Esophagus muscularis mucosa (tissue), 4 donors: ENCODE results near the gene ZER1.

Source experiments
- EP300 ChIP-seq: sonication (generic); formaldehyde crosslinking; IDR thresholded peaks from one replicate; pipeline ENCODE4 v1.6.1; 2017; ENCODE audit warnings: antibody characterized with exemption
- POLR2A ChIP-seq: fragments of 450-650 bp; IDR thresholded peaks from one replicate; pipeline ENCODE4 v1.6.1; 2017; ENCODE audit warnings: antibody characterized with exemption, moderate library complexity, mild to moderate bottlenecking, low read depth
- TF ChIP-seq, protein P1 (sequence below), 3 experiments: fragments of 200-600 bp in 2 of 3; fragments of 450-650 bp in 1 of 3; sonication (generic) in 2 of 3; IDR thresholded peaks; one replicate each; pipeline ENCODE4 v1.5.1; 2017 to 2019; ENCODE audit warnings: antibody characterized with exemption in 3 of 3, mild to moderate bottlenecking in 2 of 3, moderate library complexity in 1 of 3

DNA sequence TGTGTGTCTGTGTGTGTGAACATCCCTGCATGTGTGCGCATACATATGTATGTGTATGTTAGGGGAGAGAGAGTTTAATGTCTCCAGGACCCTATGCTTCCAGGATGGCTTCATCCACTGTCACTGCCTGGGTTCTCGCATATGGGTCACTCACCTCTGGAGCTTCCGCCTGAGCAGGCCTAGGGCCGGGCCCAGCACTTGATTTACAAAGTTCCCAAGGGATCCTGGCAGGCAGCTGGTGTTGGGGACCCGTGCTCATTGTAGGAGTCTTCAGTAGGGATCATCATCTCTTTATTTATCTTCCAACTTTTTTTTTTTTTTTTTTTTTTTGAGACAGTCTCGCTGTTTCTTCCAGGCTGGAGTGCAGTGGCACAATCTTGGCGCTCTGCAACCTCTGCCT, 28.3 kb upstream of the ZER1 start:
- TF ChIP-seq, protein P1, sequence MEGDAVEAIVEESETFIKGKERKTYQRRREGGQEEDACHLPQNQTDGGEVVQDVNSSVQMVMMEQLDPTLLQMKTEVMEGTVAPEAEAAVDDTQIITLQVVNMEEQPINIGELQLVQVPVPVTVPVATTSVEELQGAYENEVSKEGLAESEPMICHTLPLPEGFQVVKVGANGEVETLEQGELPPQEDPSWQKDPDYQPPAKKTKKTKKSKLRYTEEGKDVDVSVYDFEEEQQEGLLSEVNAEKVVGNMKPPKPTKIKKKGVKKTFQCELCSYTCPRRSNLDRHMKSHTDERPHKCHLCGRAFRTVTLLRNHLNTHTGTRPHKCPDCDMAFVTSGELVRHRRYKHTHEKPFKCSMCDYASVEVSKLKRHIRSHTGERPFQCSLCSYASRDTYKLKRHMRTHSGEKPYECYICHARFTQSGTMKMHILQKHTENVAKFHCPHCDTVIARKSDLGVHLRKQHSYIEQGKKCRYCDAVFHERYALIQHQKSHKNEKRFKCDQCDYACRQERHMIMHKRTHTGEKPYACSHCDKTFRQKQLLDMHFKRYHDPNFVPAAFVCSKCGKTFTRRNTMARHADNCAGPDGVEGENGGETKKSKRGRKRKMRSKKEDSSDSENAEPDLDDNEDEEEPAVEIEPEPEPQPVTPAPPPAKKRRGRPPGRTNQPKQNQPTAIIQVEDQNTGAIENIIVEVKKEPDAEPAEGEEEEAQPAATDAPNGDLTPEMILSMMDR (IDR thresholded peaks at IDR 0.05) = no peak
- TF ChIP-seq POLR2A (no peak), EP300 (no peak)
